Myocyte (in vitro differentiated cells): ENCODE measurements around the gene SAMD14. TPM values are rescaled to one million over a fixed set of nuclear protein-coding genes. Genes with fewer than 3 reads are reported as not detected.
A peak's percentile ranks its signal among the peaks of the same experiment; 100 is the strongest.

ENCODE experiments used
- DNase-seq: peaks from one replicate; pipeline ENCODE4 v3.0.0-alpha.2; 2012; ENCODE audit warnings: low read depth
- total RNA-seq: library from RNA; depleted of rRNA; stranded (reverse); fragments of >200 nt; gene quantifications from 2 replicates; pipeline ENCODE4 v1.2.3, GENCODE V29; 2014

Gene SAMD14
- total RNA-seq, 1 donor from 2014 or later: 0.24 TPM

DNA sequence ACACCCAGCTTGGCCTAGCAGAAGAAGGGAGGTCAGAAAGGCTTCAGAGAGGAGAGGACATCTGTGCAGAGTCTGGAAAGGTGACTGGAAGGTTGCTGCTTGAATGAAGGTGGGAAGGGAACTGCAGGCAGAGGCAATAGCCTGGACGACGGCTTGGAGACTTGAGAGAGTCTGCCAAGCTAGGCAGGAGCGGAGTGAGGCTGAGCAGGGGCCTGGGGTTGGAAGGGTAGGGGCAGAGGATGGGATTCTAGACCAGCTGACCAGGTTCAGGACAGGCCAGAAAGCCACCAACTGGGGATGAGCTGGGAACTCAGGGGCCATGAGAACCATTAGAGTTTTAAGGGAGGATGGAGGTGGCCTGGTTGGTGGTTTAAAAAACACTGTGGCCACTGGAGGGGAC is 35.5 kb upstream of the SAMD14 start:
- DNase-seq: no peak

DNA sequence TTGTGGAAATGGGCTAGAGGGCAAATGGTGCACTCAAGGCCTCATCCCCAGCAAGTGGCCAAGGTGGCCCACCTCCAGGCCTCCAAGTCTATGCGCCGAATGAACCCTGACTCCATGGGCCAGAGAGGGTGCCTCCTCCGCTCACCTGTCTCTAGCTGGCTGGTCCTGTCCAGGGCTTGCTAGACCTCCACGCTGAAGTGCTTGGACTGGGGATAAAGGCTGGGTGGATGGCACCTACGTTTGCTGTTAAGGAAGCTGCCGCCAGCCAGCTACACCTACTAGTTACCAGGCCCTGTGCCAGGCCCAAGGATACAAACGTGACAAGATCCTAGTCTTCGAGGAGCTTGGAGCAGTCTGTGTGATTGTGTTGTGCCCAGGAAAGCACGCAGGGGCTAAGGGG is 35.1 kb upstream of the SAMD14 start:
- no peak for DNase-seq

DNA sequence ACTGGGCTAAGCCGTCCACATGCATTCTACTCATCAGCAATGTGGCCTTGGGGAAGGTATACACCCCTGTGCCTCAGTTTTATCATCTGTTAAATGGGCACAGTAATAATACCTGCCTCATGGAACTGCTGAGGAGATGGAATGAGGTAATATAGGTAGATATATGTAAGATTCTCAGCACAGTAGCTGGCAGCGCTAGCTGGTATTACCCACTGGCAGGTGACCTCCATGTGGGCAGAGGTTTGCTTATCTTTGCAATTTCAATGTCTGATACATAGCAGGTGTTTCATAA is 34.7 kb upstream of the SAMD14 start:
- DNase-seq: no peak

DNA sequence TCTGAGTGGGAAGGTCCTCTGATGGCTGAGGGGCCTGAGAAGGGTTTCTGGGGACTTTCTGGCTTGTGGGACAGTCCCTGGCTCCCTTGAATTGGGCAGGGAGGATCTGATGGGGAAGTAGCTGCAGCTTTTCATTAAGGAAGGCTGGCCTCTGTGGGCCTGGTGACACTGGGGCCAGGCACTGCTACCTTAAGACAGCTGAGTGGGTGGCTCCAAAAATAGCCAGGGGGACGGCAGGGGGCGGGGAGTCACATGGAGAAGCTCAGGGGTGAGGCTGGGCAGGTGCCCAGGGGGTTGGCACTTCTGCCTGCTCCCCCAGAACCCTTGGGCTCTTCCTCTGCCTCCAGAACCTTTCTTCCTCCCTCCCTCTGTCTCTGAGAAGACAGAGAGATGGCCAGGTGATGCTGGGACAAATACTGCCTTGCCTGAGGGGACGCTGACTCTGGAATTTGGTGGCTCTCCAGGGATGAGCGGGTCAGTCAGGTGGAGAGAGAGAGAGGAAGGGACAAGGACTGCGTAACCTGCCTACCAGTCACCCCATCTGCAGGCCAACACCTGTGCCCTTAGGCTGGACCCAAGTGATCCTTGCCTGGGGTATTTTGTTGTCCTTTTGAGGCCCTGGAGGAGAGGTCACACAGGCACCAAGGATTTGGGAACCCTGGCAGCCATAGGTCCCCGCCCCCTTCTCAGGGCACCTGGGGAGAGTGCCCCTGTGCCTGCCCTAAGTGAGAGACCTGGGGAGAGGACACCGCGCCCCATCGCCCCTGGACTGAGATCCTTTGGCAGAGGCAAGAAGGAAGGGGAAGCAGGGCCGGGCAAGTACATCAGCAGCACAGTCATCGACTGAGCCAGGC is 34.1 kb upstream of the SAMD14 start:
- peak; percentile 67 for DNase-seq

DNA sequence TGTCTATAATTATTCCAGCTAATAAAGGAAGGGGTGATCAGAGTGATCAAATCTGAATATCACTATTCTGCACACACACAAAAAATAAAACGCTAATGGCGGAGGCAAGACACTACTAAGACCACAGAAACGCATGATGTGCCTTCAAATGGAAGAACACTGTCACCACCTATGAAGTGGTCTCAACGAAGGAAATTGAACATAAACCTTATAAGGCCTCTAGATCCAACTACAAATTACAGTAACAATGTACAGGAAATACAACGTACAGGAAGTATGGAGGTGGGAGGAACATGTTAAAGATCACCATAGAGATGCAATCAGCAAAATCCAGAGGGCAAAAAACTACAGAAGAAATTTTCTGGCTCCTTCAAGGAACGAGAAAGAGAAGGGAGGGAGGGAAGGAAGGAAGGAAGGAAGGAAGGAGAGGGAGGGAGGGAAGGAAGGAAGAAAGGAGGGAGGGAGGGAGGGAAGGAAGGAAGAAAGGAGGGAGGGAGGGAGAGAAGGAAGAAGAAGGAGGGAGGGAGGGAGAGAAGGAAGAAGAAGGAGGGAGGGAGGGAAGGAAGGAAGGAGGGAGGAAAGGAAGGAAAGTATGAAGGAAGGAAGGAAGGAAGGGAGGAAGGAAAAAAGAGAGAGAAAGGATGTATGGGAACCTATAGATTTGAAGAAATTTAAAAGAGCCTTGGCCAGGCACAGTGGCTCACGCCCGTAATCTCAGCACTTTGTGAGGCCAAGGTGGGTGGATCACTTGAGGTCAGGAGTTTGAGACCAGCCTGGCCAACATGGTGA is 32.7 kb upstream of the SAMD14 start:
- no peak for DNase-seq

DNA sequence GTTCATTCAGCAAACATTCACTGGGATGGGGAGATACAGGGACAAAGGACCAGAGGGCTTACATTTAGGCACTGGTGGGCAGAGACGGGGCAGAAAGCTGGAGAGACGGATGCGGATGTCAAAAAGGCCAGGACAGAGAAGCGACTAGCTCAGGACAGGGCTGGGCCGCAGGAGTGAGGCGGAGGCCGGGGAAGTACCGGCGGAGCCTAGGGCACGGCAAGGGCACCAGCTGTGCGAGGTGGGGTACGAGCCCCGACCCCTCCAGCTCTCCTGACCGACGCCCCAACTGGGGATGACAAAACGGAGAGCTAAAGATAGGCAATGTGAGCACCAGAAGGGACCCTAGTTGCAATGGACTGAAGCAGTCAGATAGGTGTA is 31.9 kb upstream of the SAMD14 start:
- no peak for DNase-seq

DNA sequence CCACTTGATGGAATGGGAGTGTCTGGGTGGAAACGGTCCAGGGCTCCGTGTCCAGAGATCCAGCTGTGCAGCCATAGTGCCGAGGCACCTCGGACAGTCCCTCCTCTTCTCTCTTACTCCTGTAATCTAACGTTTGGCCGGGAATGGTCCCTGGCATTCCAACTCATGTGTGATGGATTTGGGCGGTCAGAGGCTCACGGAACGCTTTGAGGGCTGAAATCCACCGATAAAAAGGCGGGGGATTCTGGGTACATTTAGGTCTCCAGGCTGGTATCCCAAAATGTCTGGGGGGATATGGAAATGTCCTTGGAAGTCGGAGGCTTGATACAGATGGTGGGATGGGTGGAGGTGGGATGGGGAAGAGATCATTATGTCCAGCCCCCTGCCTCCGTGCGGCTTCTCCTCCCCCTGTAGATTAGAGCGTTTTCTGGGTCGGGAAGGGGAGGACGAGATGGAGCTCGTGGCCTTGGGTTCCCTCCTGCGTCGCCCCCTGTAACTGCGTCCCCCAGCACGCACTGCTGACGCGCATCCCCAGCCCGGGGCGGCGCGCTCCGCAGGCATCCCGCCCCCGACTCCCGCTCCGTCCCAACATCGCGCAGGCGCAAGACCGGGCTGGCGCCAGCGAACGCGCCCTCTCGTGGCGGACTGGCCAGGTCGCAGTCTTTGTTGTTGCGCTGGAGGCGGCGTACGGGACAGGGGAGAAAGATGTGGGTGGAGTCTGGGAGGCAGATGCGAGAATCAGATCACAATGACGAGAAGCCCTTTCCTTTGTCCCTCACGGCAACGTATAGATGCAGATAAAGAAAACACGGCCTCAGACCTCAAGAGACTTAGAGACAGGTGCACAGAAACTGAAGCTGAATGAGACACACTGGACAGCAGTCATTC is 31.3 kb upstream of the SAMD14 start:
- peak; percentile 92 for DNase-seq

DNA sequence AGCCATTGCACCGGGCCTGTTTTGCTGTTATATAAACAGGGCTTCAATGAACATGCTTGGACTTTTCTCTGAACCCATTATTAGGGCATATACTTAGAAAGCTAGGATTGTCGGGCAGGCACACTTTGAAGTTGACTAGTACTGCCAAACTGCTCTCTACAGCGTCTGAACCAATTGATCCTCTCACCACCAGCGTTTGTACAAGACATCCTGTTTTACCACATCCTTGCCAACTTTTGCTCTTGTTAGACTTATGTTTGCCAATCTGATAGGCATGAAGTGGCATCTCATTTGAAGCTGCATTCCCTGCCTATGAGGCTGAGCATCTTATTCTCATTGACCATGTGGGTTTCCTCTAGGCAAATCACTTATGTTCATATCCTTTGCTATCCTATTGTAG is 27.9 kb upstream of the SAMD14 start:
- no peak for DNase-seq

DNA sequence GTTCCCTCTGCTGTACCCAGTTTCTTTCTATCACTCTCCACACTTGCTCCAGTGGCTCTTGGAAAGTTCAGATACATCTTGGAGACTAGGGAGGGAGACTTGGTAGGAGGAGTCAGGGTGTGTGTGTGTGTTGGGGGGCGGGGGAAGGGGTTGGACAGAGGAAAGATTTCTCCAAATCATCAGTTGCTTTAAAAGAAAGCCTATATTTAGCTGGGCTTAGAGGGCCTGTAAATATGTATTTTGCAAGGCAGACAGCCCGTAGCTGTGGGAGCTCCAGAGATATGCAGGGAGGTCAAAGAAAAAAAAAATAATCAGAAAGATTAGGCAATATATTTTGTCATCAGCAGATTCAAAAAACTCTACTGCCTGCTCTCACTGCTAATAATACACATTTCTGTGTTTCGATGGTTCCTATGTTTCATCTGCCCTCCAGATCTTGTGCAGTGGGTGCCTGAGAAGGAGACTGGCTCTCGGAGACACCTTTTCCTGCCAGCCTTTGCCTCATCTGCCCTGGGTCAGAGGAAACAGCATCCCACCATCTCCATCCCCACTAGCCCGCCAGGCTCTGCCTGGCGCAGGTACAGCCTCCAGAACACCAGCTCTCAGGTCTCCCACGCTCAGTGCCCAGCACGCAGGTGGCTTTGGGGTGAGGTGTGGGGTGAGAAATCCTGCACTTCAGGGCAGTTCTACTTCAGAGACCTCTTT is 25.3 kb upstream of the SAMD14 start:
- DNase-seq: no peak

DNA sequence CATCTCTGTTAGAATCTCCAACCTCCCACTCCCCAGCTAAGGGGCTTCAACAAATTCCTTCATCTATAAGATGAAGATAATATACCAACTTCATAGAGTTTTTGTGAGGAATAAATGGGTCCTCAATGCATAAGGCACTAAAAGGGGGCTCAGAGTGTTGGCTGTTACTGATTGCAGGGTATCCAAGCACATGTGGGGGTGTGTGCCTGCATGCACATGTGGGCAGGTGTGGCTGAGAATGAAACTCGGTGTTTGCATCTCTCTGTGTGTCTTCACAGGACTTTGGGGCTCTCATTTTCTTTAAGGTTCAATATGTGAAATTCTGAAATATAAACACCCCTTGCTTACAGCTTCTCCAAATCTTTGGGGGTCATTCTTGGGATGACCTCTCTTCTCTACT is 24.6 kb upstream of the SAMD14 start:
- DNase-seq: no peak

DNA sequence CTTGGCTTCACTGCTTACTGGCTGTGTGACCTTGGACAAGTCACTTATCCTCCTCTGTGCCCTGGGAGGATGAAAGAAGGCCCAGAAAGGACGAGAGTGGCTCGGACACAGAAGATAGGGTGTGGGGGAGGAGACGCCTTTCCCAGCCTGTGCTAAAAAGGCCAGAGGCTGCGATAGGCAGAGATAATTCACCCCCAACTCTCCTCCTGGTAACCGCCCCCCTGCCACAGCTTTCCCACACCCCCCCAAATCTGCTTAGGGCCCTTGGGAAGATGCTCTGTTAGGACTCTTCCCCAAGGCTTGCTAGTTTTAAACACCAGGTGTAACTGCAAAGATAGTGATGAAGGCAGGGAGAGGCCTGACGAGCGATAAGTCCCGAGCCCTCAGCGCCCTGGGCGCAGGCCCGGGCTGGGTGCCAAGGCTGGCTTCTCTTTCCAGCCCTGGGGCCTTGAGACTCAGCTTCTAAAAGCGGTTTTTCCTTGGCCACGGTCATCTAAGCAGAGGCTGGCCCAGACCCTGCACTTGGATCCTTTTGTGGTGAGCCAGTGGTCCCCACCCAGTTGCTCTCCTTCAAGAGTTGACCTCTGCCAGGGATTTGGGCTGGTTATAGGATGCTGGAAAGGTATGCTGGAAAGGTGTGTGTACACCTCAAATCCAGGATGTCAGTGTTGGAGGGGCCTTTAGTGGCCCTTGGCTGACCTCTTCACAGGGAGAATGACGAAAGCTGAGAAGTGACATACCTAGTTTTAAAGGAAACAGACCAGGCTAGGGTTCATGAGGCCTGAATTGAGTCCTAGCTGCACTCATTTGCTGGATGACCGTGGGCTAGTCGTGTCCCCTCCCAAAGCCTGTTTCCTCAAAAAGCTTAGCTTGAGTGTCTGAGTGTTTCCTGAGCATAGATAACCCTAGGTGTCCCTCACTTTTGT is 24.0 kb upstream of the SAMD14 start:
- no peak for DNase-seq

DNA sequence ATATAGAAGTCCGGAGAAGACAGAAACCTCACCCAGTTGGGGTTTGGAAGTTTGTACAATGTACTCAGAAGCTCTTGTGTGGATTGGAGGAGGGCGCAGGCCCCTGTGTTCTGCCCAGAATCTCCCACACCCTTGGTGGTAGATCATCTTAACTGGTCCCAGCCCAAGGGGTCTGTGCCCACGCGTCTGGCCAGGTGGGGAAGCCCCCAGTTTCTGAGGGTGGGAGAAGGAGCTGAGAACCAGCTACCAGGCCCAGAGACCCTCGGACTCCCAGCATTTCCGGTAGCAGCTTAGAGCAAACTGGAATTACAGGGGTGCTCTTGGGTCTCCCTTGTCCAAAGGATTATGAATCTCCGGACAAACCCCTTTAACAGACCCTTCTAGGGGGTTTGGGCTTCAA is 22.8 kb upstream of the SAMD14 start:
- DNase-seq: no peak

DNA sequence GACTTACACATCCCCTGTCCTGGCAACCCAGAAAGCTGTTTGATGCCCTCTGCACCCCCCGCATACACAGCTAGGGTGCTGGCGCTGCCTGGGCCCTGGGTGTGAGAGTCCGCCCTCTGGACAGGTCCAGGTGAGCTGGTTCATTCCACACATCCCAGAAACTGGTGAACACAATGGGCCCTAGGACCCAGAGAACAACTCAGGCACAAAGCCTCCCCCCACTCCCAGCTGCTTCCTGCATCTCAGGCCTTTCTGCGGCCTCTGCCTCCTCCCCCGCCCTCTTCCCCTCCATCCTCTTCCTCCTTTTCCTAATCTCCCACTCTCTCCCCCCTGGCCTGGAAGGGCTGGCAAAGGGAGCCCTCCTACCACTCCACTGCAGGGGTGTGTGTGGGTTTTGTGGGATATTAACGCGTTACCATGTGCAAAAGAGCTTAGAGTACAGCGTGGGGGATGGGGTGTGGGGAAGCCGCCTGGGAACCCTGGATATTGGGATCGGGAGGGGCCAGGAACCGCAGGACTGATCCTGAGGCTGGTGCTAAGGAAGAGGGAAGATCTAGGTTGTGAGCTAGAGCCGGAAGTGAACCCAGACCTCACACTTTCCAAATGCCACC is 22.1 kb upstream of the SAMD14 start:
- peak; percentile 94 for DNase-seq

DNA sequence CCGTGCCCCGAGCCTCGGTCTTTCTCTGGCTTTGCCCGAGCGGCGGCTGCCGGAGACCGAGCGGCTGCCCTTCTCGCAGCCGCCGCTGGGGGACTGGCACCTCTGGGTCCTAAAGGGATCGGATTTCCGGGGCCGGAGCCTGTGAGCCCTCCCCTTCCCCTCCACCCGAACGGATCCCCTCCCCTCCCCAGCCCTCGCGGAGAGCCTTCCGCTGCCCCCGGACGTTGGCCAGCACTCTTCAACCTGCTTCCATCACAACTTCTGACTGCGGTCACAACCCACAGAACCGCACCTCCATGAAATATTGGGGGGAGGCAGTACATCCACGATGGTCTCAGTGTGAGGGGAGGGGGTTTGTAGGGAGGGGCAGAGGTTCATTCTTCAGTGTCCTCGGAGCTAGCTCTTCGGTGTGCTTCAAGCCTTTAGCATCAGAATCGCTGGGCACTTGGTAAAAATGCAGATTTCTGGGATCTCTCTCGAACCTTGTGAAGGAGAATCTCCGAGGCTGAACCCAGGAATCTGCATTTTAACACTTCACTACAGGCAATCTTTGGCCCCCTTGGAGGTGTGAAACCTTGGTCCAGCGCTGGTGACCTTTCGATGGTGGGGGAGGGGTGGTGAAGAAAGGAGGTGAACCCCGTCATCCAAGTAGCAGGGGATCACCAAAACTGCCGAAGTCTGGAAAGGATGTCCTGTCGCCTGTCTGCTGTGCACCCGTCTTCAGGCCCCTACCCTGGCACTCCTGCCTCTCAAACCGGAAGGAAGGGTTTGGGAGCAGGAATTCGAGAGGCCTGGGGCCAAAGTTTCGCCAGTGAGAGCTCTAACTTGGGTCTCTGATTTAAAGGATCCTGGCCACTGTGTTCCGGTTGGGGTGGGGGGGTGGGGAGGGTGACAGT is 21.3 kb upstream of the SAMD14 start:
- peak; percentile 94 for DNase-seq

DNA sequence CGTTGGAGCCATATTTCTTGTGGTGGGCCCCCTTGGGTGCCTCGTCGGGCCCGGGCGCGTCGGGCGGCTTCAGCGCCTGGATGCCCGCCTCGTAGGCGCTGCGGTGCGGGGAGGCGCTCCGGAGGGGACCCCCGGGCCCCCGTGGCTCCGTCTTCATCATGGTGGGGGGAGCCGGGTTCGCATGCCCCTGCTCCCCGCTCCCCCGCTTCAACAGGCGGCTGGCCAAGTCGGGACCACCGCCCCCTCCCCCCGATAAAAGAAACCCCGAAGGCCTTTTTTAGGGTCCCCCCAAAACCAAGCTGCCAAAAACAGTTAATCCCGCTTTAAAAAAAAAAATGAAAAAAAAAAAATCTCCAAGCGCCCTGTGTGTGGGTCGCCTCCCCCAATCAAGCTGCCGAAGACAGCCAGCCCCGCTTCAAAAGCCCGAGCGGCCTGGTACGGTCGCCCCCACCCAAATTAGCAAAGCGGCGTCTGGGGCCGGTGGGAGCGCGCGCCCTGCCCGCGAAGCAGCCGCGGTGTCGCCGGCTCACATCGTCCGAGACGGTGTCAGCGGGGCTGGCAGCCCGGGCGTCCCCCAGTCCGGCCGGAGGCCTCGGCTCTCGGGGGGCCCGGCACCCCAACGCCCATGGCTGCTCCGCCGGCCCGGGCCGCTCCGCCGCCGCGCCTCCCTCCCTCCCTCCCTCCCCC is 20.5 kb upstream of the SAMD14 start, which contains the start of gene PPP1R9B:
PPP1R9B (minus strand) TSS at position 324 of the 687 bp plus-strand sequence; CDS start at position 160, 164 bp downstream.
- DNase-seq: no peak

DNA sequence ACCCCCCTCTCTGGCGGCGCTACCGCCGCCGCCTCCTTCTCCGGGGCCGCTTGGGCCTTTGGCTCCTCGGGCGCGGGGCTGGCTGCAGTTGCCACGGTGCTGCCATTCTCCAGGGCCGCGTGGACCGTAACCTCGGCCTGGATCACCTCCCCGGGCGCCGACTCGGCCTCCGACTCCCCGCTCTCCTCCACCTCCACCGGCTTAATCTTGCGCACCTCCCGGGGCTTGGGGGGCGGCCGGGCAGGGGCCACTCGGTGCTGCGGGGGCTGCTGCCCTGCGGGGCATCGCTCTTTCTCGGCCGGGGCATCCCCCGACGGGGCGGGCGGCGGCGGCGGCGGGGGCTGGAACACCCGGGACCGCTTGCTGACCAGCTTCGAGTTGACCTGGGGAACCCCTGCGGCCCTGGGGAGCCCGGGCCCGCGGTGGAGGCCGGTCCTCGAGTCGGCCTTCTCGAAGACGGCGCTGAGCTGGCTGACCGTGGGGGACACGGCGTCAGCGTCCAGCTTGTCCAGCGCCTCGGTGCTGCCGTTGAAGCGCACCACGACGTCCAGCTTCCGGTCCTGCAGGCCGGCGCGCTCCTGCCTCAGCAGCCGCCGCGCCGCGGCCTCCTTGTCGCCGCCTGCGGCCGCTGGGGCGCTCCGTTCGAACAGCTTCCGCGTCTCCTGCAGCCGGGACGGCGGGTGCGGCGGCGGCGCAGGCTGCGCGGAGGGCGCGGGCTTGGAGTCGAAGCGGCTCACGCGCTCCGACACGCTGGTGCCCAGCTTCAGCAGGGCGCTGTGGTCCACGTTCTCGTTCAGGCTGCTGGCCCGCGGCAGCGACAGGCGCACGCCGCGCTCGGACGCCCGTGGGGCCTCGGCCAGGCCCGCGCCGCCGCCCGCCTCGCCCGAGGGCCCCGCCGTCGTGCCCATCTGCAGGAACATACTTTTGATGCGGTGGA is 19.7 kb upstream of the SAMD14 start:
- peak; percentile 56 for DNase-seq

DNA sequence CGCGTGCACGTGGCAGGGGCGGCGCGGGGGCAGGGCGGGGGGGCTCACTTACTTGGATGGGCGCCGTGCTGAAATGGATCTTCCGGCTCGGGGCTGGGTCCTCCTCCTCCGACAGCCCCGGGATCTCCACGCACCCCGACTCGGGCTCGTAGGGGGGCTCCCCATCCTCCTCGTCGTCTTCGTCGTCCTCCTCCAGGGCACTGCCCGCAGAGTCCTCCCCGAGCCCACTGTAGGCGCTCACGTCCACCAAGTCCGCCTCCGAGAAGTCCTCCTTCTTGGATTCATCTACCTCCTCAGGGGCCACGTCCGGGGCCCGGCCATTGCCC is 19.1 kb upstream of the SAMD14 start:
- no peak for DNase-seq
